Osteoblast (primary cell): ENCODE measurements around the gene FA2H. TPM values are rescaled to one million over a fixed set of nuclear protein-coding genes. Genes with fewer than 3 reads are reported as not detected.

ENCODE experiments used
- DNase-seq: peaks from one replicate; pipeline ENCODE4 v3.0.0; 2011; ENCODE audit warnings: low spot score, mixed read lengths; ENCODE audit not compliant: insufficient read length; ENCODE audit errors: missing footprints
- H2AFZ ChIP-seq: 2 replicates; pipeline ENCODE4 v1.6.0; 2011; ENCODE audit warnings: mild to moderate bottlenecking, low read length
- H3K27ac ChIP-seq: 2 replicates; pipeline ENCODE4 v1.5.1; 2011; ENCODE audit warnings: mild to moderate bottlenecking, low read depth, low read length, moderate library complexity
- H3K27me3 ChIP-seq: 2 replicates; pipeline ENCODE4 v1.6.0; 2012; ENCODE audit warnings: mild to moderate bottlenecking, control low read depth, inconsistent platforms, low read length, moderate library complexity; ENCODE audit not compliant: insufficient read depth
- H3K36me3 ChIP-seq: 2 replicates; pipeline ENCODE4 v1.5.1; 2011; ENCODE audit warnings: mild to moderate bottlenecking, low read length, control low read depth, moderate library complexity; ENCODE audit not compliant: insufficient read depth
- H3K4me1 ChIP-seq: 2 replicates; pipeline ENCODE4 v1.5.1; 2011; ENCODE audit warnings: mild to moderate bottlenecking, low read length, control low read depth, moderate library complexity; ENCODE audit not compliant: insufficient read depth
- H3K4me2 ChIP-seq: 2 replicates; pipeline ENCODE4 v1.6.0; 2011; ENCODE audit warnings: mild to moderate bottlenecking, low read length; ENCODE audit not compliant: insufficient read depth
- H3K4me3 ChIP-seq: fragments of 200-600 bp; sonication (generic); 3 replicates; pipeline ENCODE4 v1.5.1; 2012; ENCODE audit warnings: mild to moderate bottlenecking, low read length, inconsistent platforms; ENCODE audit not compliant: insufficient read depth
- H3K79me2 ChIP-seq: 2 replicates; pipeline ENCODE4 v1.6.0; 2012; ENCODE audit warnings: mild to moderate bottlenecking, low read length, control low read depth, inconsistent platforms; ENCODE audit not compliant: insufficient read depth
- H3K9me3 ChIP-seq: 2 replicates; pipeline ENCODE4 v1.5.1; 2011; ENCODE audit warnings: low read depth, low read length, control low read depth
- H4K20me1 ChIP-seq: 2 replicates; pipeline ENCODE4 v1.6.0; 2012; ENCODE audit warnings: mild to moderate bottlenecking, low read length, control low read depth; ENCODE audit not compliant: insufficient read depth
- CTCF ChIP-seq: IDR thresholded peaks from 2 replicates; pipeline ENCODE4 v1.5.1; 2011; ENCODE audit warnings: mild to moderate bottlenecking, low read depth, low read length, moderate library complexity; ENCODE audit errors: extremely low read depth
- total RNA-seq: library from RNA; depleted of rRNA; stranded (reverse); fragments of >200 nt; gene quantifications from 2 replicates; pipeline ENCODE4 v1.2.3, GENCODE V29; 2012

Gene FA2H
- total RNA-seq, 1 donor: not detected

DNA sequence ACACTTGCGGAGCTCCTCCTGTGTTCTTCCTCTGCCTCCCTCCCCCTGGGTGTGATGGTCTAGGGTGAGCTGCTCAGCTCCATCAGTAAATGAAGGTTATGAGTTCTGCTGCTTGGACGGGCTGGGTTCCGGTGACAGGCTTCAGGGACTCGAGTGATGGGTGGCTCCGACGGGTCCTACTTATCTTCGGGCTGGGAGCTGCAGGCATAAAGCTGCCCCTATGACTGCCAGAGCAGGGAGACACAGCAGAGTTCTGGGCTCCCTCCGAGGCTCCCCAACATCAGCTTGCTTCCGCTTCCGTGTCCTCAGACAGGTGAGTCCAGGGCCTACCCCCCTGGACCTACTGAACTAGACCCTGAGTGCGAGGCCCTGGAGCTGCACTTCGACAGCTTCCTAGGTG, 62.7 kb downstream of the FA2H start:
- no peak overlapping the region for H3K4me3 ChIP-seq
- no peaks in the 10 kb centered on the region for H3K36me3 ChIP-seq
- no peak for DNase-seq
- peaks cover 11% of the 10 kb centered on the region for H3K27me3 ChIP-seq
- H2AFZ ChIP-seq: no peak overlapping the region
- H3K9me3 ChIP-seq: no peaks in the 10 kb centered on the region
- no peaks in the 10 kb centered on the region for H3K4me1 ChIP-seq
- no peaks in the 10 kb centered on the region for H4K20me1 ChIP-seq
- no peak for TF ChIP-seq CTCF
- no peak overlapping the region for H3K4me2 ChIP-seq
- H3K79me2 ChIP-seq: no peaks in the 10 kb centered on the region
- no peak overlapping the region for H3K27ac ChIP-seq

DNA sequence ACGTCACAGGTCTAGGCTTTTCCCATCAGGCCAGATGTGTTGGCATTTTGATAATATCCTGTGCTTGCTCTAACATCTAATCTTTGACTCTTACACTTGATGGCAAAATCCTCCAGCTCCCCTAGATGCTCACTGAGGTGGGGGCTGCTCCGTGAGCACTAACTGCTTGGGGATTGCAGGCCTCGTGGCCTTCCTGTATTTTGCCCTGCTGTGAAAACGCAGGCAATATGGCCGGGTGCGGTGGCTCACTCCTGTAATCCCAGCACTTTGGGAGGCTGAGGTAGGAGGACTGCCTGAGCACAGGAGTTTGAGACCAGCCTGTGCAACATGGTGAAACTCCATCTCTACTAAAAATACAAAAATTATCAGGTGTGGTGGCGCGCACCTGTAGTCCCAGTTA, 64.2 kb downstream of the FA2H start:
- Histone ChIP-seq H3K27me3 (peaks cover 11% of the 10 kb centered on the region), H3K4me3 (no peak overlapping the region), H3K4me2 (no peak overlapping the region), H3K27ac (no peak overlapping the region), H3K4me1 (no peaks in the 10 kb centered on the region), H3K36me3 (no peaks in the 10 kb centered on the region), H3K79me2 (no peaks in the 10 kb centered on the region), H2AFZ (no peak overlapping the region), H4K20me1 (no peaks in the 10 kb centered on the region), H3K9me3 (no peaks in the 10 kb centered on the region)
- DNase-seq: no peak
- TF ChIP-seq CTCF: no peak

DNA sequence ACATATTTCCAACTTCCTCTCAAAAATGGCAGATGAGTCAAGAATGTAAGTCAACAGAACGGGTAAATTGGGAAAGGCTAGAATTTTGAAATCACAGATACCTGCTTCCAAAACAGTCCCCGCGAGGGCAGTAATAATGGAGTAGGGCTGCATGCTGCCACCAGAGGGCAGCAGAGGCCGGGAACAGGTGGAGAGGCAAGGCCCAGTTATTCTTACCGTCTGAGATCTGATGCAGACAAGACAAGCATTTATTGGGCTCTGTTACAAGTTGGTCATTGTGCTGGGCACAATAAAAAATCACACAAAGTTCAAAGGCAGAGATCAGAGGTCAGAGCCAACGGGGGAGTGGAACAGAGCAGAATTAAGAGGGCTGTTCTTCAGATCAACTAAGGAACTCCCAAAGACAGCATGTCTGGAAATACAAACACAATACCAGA, 65.2 kb downstream of the FA2H start:
- Histone ChIP-seq H3K4me2 (no peak overlapping the region), H3K79me2 (no peaks in the 10 kb centered on the region), H3K27me3 (peaks cover 11% of the 10 kb centered on the region), H3K4me3 (no peak overlapping the region), H4K20me1 (no peaks in the 10 kb centered on the region), H3K9me3 (no peaks in the 10 kb centered on the region), H3K4me1 (no peaks in the 10 kb centered on the region), H2AFZ (no peak overlapping the region), H3K36me3 (no peaks in the 10 kb centered on the region), H3K27ac (no peak overlapping the region)
- peak; percentile 99 for TF ChIP-seq CTCF
- DNase-seq: peak; percentile 92

GRCh38 chr16:74700438-74701225, 74.0 kb downstream of the FA2H start, which contains the start of gene MLKL:
Gene MLKL, minus strand, starts transcription at chr16:74700862. Its CDS starts 5,105 bp downstream, at chr16:74695757.
- peaks cover 27% of the 10 kb centered on the region for H3K4me1 ChIP-seq
- DNase-seq: peak; percentile 81
- H3K36me3 ChIP-seq: no peaks in the 10 kb centered on the region
- peak within 1 kb of the TSS; percentile 97 for H3K4me3 ChIP-seq
- H2AFZ ChIP-seq: peak within 1 kb of the TSS; percentile 99
- H3K4me2 ChIP-seq: peak within 1 kb of the TSS; percentile 87
- H3K9me3 ChIP-seq: no peaks in the 10 kb centered on the region
- peaks cover 22% of the 10 kb centered on the region for H3K79me2 ChIP-seq
- H4K20me1 ChIP-seq: no peaks in the 10 kb centered on the region
- H3K27me3 ChIP-seq: no peaks in the 10 kb centered on the region
- H3K27ac ChIP-seq: peak within 1 kb of the TSS; percentile 86
- TF ChIP-seq CTCF: no peak
